HepG2 (cell line): ENCODE results near the gene PIM3. TPM values are rescaled to one million over a fixed set of nuclear protein-coding genes. Genes with fewer than 3 reads are reported as not detected.

Experiments
- GTF2F1 ChIP-seq: fragments of 150-350 bp; IDR thresholded peaks from 2 replicates; pipeline ENCODE4 v1.6.1; 2014; ENCODE audit warnings: low read length
- HOXA9 ChIP-seq: sonication (generic); formaldehyde crosslinking; IDR thresholded peaks from 2 replicates; pipeline ENCODE4 v1.8.1; 2022; ENCODE audit warnings: missing genetic modification reagents, mild to moderate bottlenecking, moderate library complexity, borderline replicate concordance
- KLF9 ChIP-seq: IDR thresholded peaks from 2 replicates; pipeline ENCODE4 v1.6.1; 2016; ENCODE audit warnings: low read depth
- MAFG ChIP-seq: sonication (generic); formaldehyde crosslinking; IDR thresholded peaks from 2 replicates; pipeline ENCODE4 v1.5.1; 2020; ENCODE audit warnings: mild to moderate bottlenecking, missing genetic modification reagents
- MZF1 ChIP-seq: sonication (generic); formaldehyde crosslinking; IDR thresholded peaks from 2 replicates; pipeline ENCODE4 v1.8.1; 2023; ENCODE audit warnings: mild to moderate bottlenecking, missing genetic modification reagents, borderline replicate concordance
- NRL ChIP-seq: sonication (generic); formaldehyde crosslinking; IDR thresholded peaks from 2 replicates; pipeline ENCODE4 v1.5.0; 2020; ENCODE audit warnings: missing genetic modification reagents, mild to moderate bottlenecking, moderate library complexity, borderline replicate concordance
- REXO4 ChIP-seq: sonication (generic); formaldehyde crosslinking; IDR thresholded peaks from 2 replicates; pipeline ENCODE4 v1.8.0; 2022; ENCODE audit warnings: missing genetic modification reagents, mild to moderate bottlenecking, borderline replicate concordance
- SNAPC4 ChIP-seq: sonication (generic); formaldehyde crosslinking; IDR thresholded peaks from 2 replicates; pipeline ENCODE4 v1.4.0; 2020; ENCODE audit warnings: mild to moderate bottlenecking, missing genetic modification reagents
- SP1 ChIP-seq, 2 experiments: fragments of 450-650 bp in 1 of 2; sonication (generic) in 1 of 2; formaldehyde crosslinking in 1 of 2; IDR thresholded peaks; 2 replicates each; pipeline versions ENCODE4 v1.4.0 to v1.6.1; 2016 to 2020; ENCODE audit warnings: missing genetic modification reagents in 1 of 2
- TERF1 ChIP-seq: sonication (generic); formaldehyde crosslinking; IDR thresholded peaks from 2 replicates; pipeline ENCODE4 v1.8.0; 2022; ENCODE audit warnings: mild to moderate bottlenecking, missing genetic modification reagents, moderate library complexity
- ZBTB25 ChIP-seq: IDR thresholded peaks from 2 replicates; pipeline ENCODE4 v1.6.1; 2018; ENCODE audit warnings: missing genetic modification reagents
- ZFP62 ChIP-seq: sonication (generic); formaldehyde crosslinking; IDR thresholded peaks from 2 replicates; pipeline ENCODE4 v1.4.0; 2020; ENCODE audit warnings: missing genetic modification reagents
- ZNF205 ChIP-seq: IDR thresholded peaks from 2 replicates; pipeline ENCODE4 v1.6.1; 2018; ENCODE audit warnings: missing biosample characterization, missing genetic modification reagents
- ZNF3 ChIP-seq: IDR thresholded peaks from 2 replicates; pipeline ENCODE4 v1.7.0; 2017; ENCODE audit warnings: inconsistent platforms
- ZNF337 ChIP-seq: sonication (generic); formaldehyde crosslinking; IDR thresholded peaks from 2 replicates; pipeline ENCODE4 v1.5.1; 2020; ENCODE audit warnings: missing genetic modification reagents, low read depth, mild to moderate bottlenecking, borderline replicate concordance
- ZNF546 ChIP-seq: sonication (generic); formaldehyde crosslinking; conservative IDR thresholded peaks from 2 replicates; pipeline ENCODE4 v1.8.1; 2023; ENCODE audit warnings: mild to moderate bottlenecking, missing genetic modification reagents
- ZNF672 ChIP-seq: sonication (generic); formaldehyde crosslinking; IDR thresholded peaks from 2 replicates; pipeline ENCODE4 v1.8.1; 2022; ENCODE audit warnings: missing genetic modification reagents
- polyA plus RNA-seq, 8 experiments: library from polyadenylated mRNA; depleted of rRNA in 3 of 8; stranded (reverse) in 7 of 8; unstranded in 1 of 8; fragments of >200 nt; fragmentation: Illumina TruSeq in 4 of 8; extraction: Trizol in 4 of 8; gene quantifications; 2 replicates each; pipeline versions ENCODE4 v1.2.1 to v1.2.3, GENCODE V29; 2011 to 2016; ENCODE audit warnings: low read depth in 4 of 8, missing spikeins in 1 of 8, mixed read lengths in 1 of 8; ENCODE audit not compliant: insufficient read depth in 1 of 8
- total RNA-seq, 5 experiments: library from RNA; depleted of rRNA; stranded (reverse); fragments of >200 nt; fragmentation: Illumina TruSeq; extraction: Trizol; gene quantifications; 2 replicates each; pipeline ENCODE4 v1.2.3, GENCODE V29; 2016; ENCODE audit warnings: low read depth in 1 of 5
- TF ChIP-seq, protein P1 (sequence below): sonication (generic); formaldehyde crosslinking; IDR thresholded peaks from 2 replicates; pipeline ENCODE4 v1.8.0; 2022; ENCODE audit warnings: mild to moderate bottlenecking, missing genetic modification reagents, moderate library complexity
- TF ChIP-seq, protein P2 (sequence below): IDR thresholded peaks from 2 replicates; pipeline ENCODE4 v1.6.1; 2016; ENCODE audit warnings: missing compliant biosample characterization, missing genetic modification reagents, borderline replicate concordance

Gene PIM3
- total and polyA plus RNA-seq, 2 of the 13 experiments (the other 11 are each of a cell fraction or from before 2014, with no cell fraction given), result 21.6 to 31.2 TPM

GRCh38 chr22:49960159-49961004 lies at the start of gene PIM3 (continued):
- TF ChIP-seq ZNF3 (CRISPR knock-in tag) (no peak), MAFG (CRISPR knock-in tag) (no peak), SP1 (IDR thresholded peaks at IDR 0.05) (no peak), SP1 (CRISPR knock-in tag; IDR thresholded peaks at IDR 0.05) (peak; percentile 84), ZBTB25 (0 out of 2 replicates have a peak, but pooled peaks have one; percentile 32), MZF1 (CRISPR knock-in tag) (no peak), TERF1 (CRISPR knock-in tag) (0 out of 2 replicates have a peak, but pooled peaks have one; percentile 57), GTF2F1 (no peak), KLF9 (CRISPR knock-in tag) (no peak), NRL (CRISPR knock-in tag) (no peak), ZFP62 (CRISPR knock-in tag) (no peak), REXO4 (CRISPR knock-in tag) (no peak), SNAPC4 (no peak), ZNF546 (CRISPR knock-in tag) (peak; percentile 52; the same call in 1 of the 2 replicates), ZNF337 (no peak), HOXA9 (CRISPR knock-in tag) (no peak; the same call in 1 of the 2 replicates), ZNF205 (CRISPR knock-in tag) (no peak), ZNF672 (CRISPR knock-in tag) (no peak)
- TF ChIP-seq, protein P1, sequence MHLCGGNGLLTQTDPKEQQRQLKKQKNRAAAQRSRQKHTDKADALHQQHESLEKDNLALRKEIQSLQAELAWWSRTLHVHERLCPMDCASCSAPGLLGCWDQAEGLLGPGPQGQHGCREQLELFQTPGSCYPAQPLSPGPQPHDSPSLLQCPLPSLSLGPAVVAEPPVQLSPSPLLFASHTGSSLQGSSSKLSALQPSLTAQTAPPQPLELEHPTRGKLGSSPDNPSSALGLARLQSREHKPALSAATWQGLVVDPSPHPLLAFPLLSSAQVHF (CRISPR knock-in tag), result 0 out of 2 replicates have a peak, but pooled peaks have one; percentile 44
- TF ChIP-seq, protein P2, sequence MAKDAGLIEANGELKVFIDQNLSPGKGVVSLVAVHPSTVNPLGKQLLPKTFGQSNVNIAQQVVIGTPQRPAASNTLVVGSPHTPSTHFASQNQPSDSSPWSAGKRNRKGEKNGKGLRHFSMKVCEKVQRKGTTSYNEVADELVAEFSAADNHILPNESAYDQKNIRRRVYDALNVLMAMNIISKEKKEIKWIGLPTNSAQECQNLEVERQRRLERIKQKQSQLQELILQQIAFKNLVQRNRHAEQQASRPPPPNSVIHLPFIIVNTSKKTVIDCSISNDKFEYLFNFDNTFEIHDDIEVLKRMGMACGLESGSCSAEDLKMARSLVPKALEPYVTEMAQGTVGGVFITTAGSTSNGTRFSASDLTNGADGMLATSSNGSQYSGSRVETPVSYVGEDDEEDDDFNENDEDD (CRISPR knock-in tag), result peak; percentile 86
